Fibroblast of peridontal ligament (primary cell): ENCODE data around the gene TSHZ2.
"Not testable (repeated sequence)": the region's sequence is repeated elsewhere in the genome, so short reads cannot be mapped to it uniquely, and the experiment has no call there.

Experiments used
- DNase-seq: peaks from one replicate; pipeline ENCODE4 v3.0.0-alpha.2; 2010; ENCODE audit errors: extremely low read depth

Gene TSHZ2

GRCh38 chr20:53345536-53346334 is 373.6 kb downstream of the TSHZ2 start:
- no peak for DNase-seq

- no peak for DNase-seq
These were observed 374.1 kb downstream of the TSHZ2 start for GRCh38 chr20:53346335-53346648.

- DNase-seq: no peak
These were observed 377.6 kb downstream of the TSHZ2 start for GRCh38 chr20:53349730-53350129.

- no peak for DNase-seq
These were observed 380.7 kb downstream of the TSHZ2 start for GRCh38 chr20:53352727-53353440.

GRCh38 chr20:53354314-53354713 is 382.2 kb downstream of the TSHZ2 start:
- DNase-seq: no peak

GRCh38 chr20:53355790-53356189 is 383.6 kb downstream of the TSHZ2 start:
- no peak for DNase-seq

GRCh38 chr20:53359425-53359824 is 387.3 kb downstream of the TSHZ2 start:
- DNase-seq: no peak

GRCh38 chr20:53360852-53361251 is 388.7 kb downstream of the TSHZ2 start:
- DNase-seq: no peak

- DNase-seq: no peak
These were observed 390.6 kb downstream of the TSHZ2 start for GRCh38 chr20:53362736-53363135.

GRCh38 chr20:53364646-53365045 is 392.5 kb downstream of the TSHZ2 start:
- DNase-seq: no peak

- DNase-seq: no peak
These were observed 392.9 kb downstream of the TSHZ2 start for GRCh38 chr20:53365076-53365475.

GRCh38 chr20:53365539-53366075 is 393.4 kb downstream of the TSHZ2 start:
- no peak for DNase-seq

GRCh38 chr20:53366928-53367327 is 394.8 kb downstream of the TSHZ2 start:
- not testable (repeated sequence) for DNase-seq

- DNase-seq: no peak
These were observed 397.7 kb downstream of the TSHZ2 start for GRCh38 chr20:53369871-53370270.

GRCh38 chr20:53370345-53370961 is 398.3 kb downstream of the TSHZ2 start:
- no peak for DNase-seq

GRCh38 chr20:53371216-53371615 is 399.1 kb downstream of the TSHZ2 start:
- DNase-seq: no peak

- no peak for DNase-seq
These were observed 403.9 kb downstream of the TSHZ2 start for GRCh38 chr20:53376021-53376420.

- no peak for DNase-seq
These were observed 407.1 kb downstream of the TSHZ2 start for GRCh38 chr20:53379014-53379832.

- no peak for DNase-seq
These were observed 407.6 kb downstream of the TSHZ2 start for GRCh38 chr20:53379833-53380120.

GRCh38 chr20:53381568-53382262 is 409.6 kb downstream of the TSHZ2 start:
- no peak for DNase-seq

- no peak for DNase-seq
These were observed 410.2 kb downstream of the TSHZ2 start for GRCh38 chr20:53382263-53382844.
